K562 (cell line): ENCODE results near the gene CLP1.

Experiments
- BMI1 ChIP-seq: fragments of 150-350 bp; IDR thresholded peaks from 2 replicates; pipeline ENCODE4 v1.6.1; 2014; ENCODE audit warnings: low read length
- COPS2 ChIP-seq: fragments of 450-650 bp; conservative IDR thresholded peaks from 2 replicates; pipeline ENCODE4 v1.6.1; 2016; ENCODE audit warnings: mild to moderate bottlenecking, moderate library complexity
- HCFC1 ChIP-seq: IDR thresholded peaks from 2 replicates; pipeline ENCODE4 v1.6.1; 2012; ENCODE audit warnings: low read depth, low read length, improper control_type of control experiment
- POLR2A ChIP-seq: fragments of 450-650 bp; conservative IDR thresholded peaks from 2 replicates; pipeline ENCODE4 v1.6.1; 2016
- ZNF77 ChIP-seq: fragments of 250-450 bp; sonication (Bioruptor Pico); IDR thresholded peaks from 2 replicates; pipeline ENCODE4 v1.5.0; 2020
- TF ChIP-seq, protein P1 (sequence below): fragments of 250-450 bp; sonication (Bioruptor Pico); IDR thresholded peaks from 2 replicates; pipeline ENCODE4 v1.8.0; 2021; ENCODE audit warnings: borderline replicate concordance, mild to moderate bottlenecking, moderate library complexity; ENCODE audit not compliant: poor library complexity, severe bottlenecking
- TF ChIP-seq, protein P2 (sequence below): sonication (generic); formaldehyde crosslinking; IDR thresholded peaks from 2 replicates; pipeline ENCODE4 v1.8.0; 2023; ENCODE audit warnings: mild to moderate bottlenecking, missing genetic modification reagents
- TF ChIP-seq, protein P3 (sequence below), 3 experiments: IDR thresholded peaks in 2 of 3; conservative IDR thresholded peaks in 1 of 3; 2 replicates each; pipeline ENCODE4 v1.5.1; 2011 to 2012; ENCODE audit warnings: low read length in 3 of 3, mild to moderate bottlenecking in 3 of 3, control low read depth in 2 of 3, improper control_type of control experiment in 1 of 3, inconsistent platforms in 1 of 3, low read depth in 1 of 3, mixed read lengths in 1 of 3, moderate library complexity in 1 of 3; ENCODE audit not compliant: insufficient read depth in 2 of 3

DNA sequence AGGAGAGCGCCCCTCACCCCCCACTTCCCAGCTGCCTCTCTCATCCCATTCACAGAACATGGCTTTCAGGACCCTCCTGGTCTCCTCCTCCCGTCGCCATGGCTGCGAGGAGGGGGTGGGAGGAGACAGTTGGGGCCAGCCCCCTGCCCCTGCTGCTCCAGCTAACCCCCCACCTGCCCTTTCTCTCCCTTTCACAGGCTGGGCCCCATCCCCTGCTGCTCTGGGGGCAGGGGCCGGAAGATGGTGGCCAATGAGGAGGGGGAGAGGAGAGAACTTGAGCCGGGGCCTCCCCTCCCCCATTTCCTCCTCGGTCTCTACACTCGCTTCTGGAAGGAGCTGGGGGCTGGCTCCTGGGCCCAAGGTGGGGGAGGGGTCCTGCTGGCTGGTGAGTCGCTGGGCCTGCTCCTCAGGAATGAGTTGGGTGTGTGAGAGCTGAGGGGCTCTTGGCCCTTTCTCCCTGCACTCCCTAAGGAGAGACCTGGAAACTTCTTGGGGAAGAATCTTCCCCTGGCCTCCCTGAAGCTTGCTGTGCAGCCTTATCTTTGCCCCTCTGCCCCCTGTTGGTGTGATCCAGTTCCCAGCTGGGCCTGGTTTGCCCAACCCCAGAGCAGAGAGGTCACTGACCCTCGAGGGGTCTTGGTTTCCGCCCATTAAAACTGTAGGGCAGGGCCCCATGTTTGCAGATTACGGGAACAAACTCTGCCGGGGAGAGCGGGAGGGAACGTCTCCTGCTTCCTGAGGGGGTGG lies 18.1 kb upstream of the CLP1 start:
- no peak for TF ChIP-seq BMI1
- TF ChIP-seq POLR2A = no peak
- no peak for TF ChIP-seq ZNF77 (CRISPR knock-in tag)
- TF ChIP-seq HCFC1 = no peak
- TF ChIP-seq, protein P1, sequence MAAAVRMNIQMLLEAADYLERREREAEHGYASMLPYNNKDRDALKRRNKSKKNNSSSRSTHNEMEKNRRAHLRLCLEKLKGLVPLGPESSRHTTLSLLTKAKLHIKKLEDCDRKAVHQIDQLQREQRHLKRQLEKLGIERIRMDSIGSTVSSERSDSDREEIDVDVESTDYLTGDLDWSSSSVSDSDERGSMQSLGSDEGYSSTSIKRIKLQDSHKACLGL (CRISPR knock-in tag) = no peak
- TF ChIP-seq, protein P2, sequence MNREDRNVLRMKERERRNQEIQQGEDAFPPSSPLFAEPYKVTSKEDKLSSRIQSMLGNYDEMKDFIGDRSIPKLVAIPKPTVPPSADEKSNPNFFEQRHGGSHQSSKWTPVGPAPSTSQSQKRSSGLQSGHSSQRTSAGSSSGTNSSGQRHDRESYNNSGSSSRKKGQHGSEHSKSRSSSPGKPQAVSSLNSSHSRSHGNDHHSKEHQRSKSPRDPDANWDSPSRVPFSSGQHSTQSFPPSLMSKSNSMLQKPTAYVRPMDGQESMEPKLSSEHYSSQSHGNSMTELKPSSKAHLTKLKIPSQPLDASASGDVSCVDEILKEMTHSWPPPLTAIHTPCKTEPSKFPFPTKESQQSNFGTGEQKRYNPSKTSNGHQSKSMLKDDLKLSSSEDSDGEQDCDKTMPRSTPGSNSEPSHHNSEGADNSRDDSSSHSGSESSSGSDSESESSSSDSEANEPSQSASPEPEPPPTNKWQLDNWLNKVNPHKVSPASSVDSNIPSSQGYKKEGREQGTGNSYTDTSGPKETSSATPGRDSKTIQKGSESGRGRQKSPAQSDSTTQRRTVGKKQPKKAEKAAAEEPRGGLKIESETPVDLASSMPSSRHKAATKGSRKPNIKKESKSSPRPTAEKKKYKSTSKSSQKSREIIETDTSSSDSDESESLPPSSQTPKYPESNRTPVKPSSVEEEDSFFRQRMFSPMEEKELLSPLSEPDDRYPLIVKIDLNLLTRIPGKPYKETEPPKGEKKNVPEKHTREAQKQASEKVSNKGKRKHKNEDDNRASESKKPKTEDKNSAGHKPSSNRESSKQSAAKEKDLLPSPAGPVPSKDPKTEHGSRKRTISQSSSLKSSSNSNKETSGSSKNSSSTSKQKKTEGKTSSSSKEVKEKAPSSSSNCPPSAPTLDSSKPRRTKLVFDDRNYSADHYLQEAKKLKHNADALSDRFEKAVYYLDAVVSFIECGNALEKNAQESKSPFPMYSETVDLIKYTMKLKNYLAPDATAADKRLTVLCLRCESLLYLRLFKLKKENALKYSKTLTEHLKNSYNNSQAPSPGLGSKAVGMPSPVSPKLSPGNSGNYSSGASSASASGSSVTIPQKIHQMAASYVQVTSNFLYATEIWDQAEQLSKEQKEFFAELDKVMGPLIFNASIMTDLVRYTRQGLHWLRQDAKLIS (CRISPR knock-in tag) = no peak
- TF ChIP-seq, protein P3, sequence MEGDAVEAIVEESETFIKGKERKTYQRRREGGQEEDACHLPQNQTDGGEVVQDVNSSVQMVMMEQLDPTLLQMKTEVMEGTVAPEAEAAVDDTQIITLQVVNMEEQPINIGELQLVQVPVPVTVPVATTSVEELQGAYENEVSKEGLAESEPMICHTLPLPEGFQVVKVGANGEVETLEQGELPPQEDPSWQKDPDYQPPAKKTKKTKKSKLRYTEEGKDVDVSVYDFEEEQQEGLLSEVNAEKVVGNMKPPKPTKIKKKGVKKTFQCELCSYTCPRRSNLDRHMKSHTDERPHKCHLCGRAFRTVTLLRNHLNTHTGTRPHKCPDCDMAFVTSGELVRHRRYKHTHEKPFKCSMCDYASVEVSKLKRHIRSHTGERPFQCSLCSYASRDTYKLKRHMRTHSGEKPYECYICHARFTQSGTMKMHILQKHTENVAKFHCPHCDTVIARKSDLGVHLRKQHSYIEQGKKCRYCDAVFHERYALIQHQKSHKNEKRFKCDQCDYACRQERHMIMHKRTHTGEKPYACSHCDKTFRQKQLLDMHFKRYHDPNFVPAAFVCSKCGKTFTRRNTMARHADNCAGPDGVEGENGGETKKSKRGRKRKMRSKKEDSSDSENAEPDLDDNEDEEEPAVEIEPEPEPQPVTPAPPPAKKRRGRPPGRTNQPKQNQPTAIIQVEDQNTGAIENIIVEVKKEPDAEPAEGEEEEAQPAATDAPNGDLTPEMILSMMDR (IDR thresholded peaks at IDR 0.05 in 2 of 3, conservative IDR thresholded peaks at IDR 0.05 in 1 of 3; ENCODE audit: insufficient read depth in 2 of 3, low read depth in 1 of 3, low read length in 3 of 3) = 0 out of 6 replicates have a peak, but pooled peaks of 2 of the 3 experiments have one; percentile 15
- TF ChIP-seq COPS2 = no peak
